ENCODE data around the gene ECM1.

The ECM1 gene

DNA sequence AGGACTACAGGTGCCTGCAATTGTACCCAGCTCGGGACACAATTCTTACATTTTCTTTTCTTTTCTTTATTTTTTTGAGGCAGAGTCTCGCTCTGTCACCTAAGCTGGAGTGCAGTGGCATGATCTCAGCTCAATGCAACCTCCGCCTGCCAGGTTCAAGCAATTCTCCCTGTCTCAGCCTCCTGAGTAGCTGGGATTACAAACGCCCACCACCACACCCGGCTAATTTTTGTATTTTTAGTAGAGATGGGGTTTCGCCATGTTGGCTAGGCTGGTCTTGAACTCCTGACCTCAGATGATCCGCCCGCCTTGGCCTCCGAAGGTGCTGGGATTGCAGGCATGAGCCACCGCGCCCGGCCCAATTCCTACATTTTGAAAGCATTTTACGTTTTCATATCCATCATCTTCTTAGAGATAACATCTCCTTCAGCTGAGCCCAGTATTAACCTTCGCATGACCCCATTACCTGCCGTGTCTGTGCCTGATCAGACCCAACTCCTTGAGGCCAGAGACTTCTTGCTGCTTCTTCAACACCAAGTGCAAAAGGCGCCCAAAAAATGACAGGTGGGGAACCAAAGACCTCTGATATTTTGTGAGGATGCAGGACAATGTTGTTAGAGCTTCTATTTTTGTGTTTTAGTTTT is 38.5 kb downstream of the ECM1 start:
- Histone ChIP-seq H4K20me1 (ENCODE audit: insufficient read depth, low read length) (no peaks in the 10 kb centered on the region), H3K27me3 (replicated peaks; ENCODE audit: insufficient read depth, low read length) (peaks cover 20% of the 10 kb centered on the region), H3K27ac (ENCODE audit: low read length) (no peak overlapping the region), H3K9ac (ENCODE audit: low read length) (no peak overlapping the region), H3K4me1 (ENCODE audit: low read length) (0 out of 2 replicates have a peak, but pooled peaks cover 2% of the 10 kb centered on the region), H3K9me3 (replicated peaks; ENCODE audit: insufficient read depth, low read length) (no peaks in the 10 kb centered on the region), H3F3A (ENCODE audit: insufficient read depth, low read length) (no peaks in the 10 kb centered on the region), H3K4me2 (ENCODE audit: low read depth, low read length) (no peak overlapping the region), H3K36me3 (replicated peaks; ENCODE audit: insufficient read depth, low read length) (no peaks in the 10 kb centered on the region), H3K4me3 (ENCODE audit: low read length) (no peak overlapping the region), H3K79me2 (ENCODE audit: low read length) (no peaks in the 10 kb centered on the region), H3K9me2 (replicated peaks; ENCODE audit: insufficient read depth, low read length) (no peaks in the 10 kb centered on the region), H2AFZ (ENCODE audit: low read length) (no peak overlapping the region)
- TF ChIP-seq EZH2phosphoT487 (IDR thresholded peaks at IDR 0.05; ENCODE audit: low read length): no peak
- TF ChIP-seq, protein P1, sequence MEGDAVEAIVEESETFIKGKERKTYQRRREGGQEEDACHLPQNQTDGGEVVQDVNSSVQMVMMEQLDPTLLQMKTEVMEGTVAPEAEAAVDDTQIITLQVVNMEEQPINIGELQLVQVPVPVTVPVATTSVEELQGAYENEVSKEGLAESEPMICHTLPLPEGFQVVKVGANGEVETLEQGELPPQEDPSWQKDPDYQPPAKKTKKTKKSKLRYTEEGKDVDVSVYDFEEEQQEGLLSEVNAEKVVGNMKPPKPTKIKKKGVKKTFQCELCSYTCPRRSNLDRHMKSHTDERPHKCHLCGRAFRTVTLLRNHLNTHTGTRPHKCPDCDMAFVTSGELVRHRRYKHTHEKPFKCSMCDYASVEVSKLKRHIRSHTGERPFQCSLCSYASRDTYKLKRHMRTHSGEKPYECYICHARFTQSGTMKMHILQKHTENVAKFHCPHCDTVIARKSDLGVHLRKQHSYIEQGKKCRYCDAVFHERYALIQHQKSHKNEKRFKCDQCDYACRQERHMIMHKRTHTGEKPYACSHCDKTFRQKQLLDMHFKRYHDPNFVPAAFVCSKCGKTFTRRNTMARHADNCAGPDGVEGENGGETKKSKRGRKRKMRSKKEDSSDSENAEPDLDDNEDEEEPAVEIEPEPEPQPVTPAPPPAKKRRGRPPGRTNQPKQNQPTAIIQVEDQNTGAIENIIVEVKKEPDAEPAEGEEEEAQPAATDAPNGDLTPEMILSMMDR (IDR thresholded peaks at IDR 0.05; ENCODE audit: low read length): no peak
- no peak for TF ChIP-seq EZH2 (optimal IDR thresholded peaks at IDR 0.05; ENCODE audit: low read depth, low read length)
- DNase-seq: peak; percentile 1

DNA sequence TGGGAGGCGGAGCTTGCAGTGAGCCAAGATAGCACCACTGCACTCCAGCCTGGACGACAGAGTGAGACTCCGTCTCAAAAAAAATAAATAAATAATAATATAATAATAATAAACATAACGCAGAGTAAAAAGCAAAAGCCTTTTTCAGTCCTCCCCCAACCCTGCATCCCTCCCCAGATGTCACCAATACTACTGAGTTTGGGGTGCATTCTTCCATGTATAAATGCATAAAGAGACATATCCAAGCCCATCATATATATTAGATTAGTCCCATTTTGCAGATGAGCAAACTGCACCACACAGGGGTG is 40.4 kb downstream of the ECM1 start:
- no peaks in the 10 kb centered on the region for H4K20me1 ChIP-seq (ENCODE audit: insufficient read depth, low read length)
- no peak overlapping the region for H3K27ac ChIP-seq (ENCODE audit: low read length)
- H3K36me3 ChIP-seq (replicated peaks; ENCODE audit: insufficient read depth, low read length): no peaks in the 10 kb centered on the region
- 0 out of 2 replicates have a peak, but pooled peaks cover 2% of the 10 kb centered on the region for H3K4me1 ChIP-seq (ENCODE audit: low read length)
- DNase-seq: no peak
- H3F3A ChIP-seq (ENCODE audit: insufficient read depth, low read length): no peaks in the 10 kb centered on the region
- TF ChIP-seq EZH2phosphoT487 (IDR thresholded peaks at IDR 0.05; ENCODE audit: low read length): no peak
- TF ChIP-seq, protein P1 (IDR thresholded peaks at IDR 0.05; ENCODE audit: low read length): no peak
- no peak for TF ChIP-seq EZH2 (optimal IDR thresholded peaks at IDR 0.05; ENCODE audit: low read depth, low read length)
- H3K4me3 ChIP-seq (ENCODE audit: low read length): peak overlapping the region; percentile 58
- peak overlapping the region; percentile 22; the same call in 1 of the 2 replicates for H3K9ac ChIP-seq (ENCODE audit: low read length)
- no peaks in the 10 kb centered on the region for H3K9me2 ChIP-seq (replicated peaks; ENCODE audit: insufficient read depth, low read length)
- H3K27me3 ChIP-seq (replicated peaks; ENCODE audit: insufficient read depth, low read length): peaks cover 29% of the 10 kb centered on the region
- no peaks in the 10 kb centered on the region for H3K9me3 ChIP-seq (replicated peaks; ENCODE audit: insufficient read depth, low read length)
- H2AFZ ChIP-seq (ENCODE audit: low read length): peak overlapping the region; percentile 74
- no peaks in the 10 kb centered on the region for H3K79me2 ChIP-seq (ENCODE audit: low read length)
- peak overlapping the region; percentile 90 for H3K4me2 ChIP-seq (ENCODE audit: low read depth, low read length)

DNA sequence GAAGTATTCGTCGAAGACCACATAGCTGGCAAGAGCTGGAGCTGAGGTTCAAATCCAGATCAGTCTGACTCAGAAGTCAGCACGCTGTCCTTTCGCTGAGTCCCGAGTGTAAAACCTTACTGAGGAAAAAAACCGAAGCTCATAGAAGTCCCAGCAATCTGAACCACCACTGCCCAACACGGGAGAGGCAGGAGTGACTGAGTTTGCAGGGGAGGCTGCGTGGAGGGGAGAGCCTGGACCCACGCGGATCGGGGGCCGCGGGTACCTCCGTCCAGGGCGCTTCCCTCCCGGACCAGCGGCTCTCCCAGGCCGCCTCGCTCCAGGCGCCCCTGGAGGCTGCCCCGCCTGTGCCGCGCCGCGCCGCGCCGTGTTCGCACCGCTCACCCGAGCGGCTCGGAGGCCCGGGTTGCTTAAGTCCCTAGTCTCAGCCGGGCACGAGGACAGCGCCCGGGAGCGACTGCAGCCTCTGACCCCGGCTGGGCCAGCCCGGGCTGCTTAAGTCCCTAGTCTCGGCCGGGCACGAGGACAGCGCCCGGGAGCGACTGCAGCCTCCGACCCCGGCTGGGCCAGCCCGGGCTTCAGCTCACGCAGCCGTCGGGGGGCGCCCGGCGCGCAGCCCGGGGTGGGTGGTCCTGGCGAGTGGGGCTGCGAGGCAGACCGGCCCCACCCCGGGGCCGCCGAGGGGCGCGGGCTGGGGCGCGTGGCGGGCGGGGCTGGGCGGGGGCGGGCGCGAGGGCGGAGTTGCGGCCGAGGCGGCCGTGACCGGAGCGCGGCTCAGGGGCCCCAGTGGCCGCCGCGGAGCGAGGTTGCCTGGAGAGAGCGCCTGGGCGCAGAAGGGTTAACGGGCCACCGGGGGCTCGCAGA is 41.0 kb downstream of the ECM1 start, which contains the start of gene ADAMTSL4:
TSS of gene ADAMTSL4 (plus strand) at position 777 of the 864 bp plus-strand sequence. CDS start 2,881 bp downstream, outside the sequence.
- no peak within 1 kb of the TSS for H3K27ac ChIP-seq (ENCODE audit: low read length)
- no peaks in the 10 kb centered on the region for H3K36me3 ChIP-seq (replicated peaks; ENCODE audit: insufficient read depth, low read length)
- no peaks in the 10 kb centered on the region for H3K79me2 ChIP-seq (ENCODE audit: low read length)
- peak within 1 kb of the TSS; percentile 22; the same call in 1 of the 2 replicates for H3K9ac ChIP-seq (ENCODE audit: low read length)
- peak; percentile 59 for DNase-seq
- no peaks in the 10 kb centered on the region for H3K9me2 ChIP-seq (replicated peaks; ENCODE audit: insufficient read depth, low read length)
- H3K27me3 ChIP-seq (replicated peaks; ENCODE audit: insufficient read depth, low read length): peaks cover 32% of the 10 kb centered on the region
- TF ChIP-seq, protein P1 (IDR thresholded peaks at IDR 0.05; ENCODE audit: low read length): peak; percentile 30
- TF ChIP-seq EZH2phosphoT487 (IDR thresholded peaks at IDR 0.05; ENCODE audit: low read length): no peak
- H3K4me3 ChIP-seq (ENCODE audit: low read length): peak within 1 kb of the TSS; percentile 58
- H3F3A ChIP-seq (ENCODE audit: insufficient read depth, low read length): no peaks in the 10 kb centered on the region
- H3K9me3 ChIP-seq (replicated peaks; ENCODE audit: insufficient read depth, low read length): no peaks in the 10 kb centered on the region
- H2AFZ ChIP-seq (ENCODE audit: low read length): peak within 1 kb of the TSS; percentile 74
- 0 out of 2 replicates have a peak, but pooled peaks cover 2% of the 10 kb centered on the region for H3K4me1 ChIP-seq (ENCODE audit: low read length)
- H3K4me2 ChIP-seq (ENCODE audit: low read depth, low read length): peak within 1 kb of the TSS; percentile 90
- no peaks in the 10 kb centered on the region for H4K20me1 ChIP-seq (ENCODE audit: insufficient read depth, low read length)

Measured in MM.1S (cell line).